HG03280 (cell line): ENCODE measurements around the gene H1-8.

Source experiments
- ATAC-seq: cut with Tn5 transposase; IDR thresholded peaks from one replicate; pipeline ENCODE4 v1.9.1; 2021; ENCODE audit warnings: mild to moderate bottlenecking, moderate library complexity; ENCODE audit not compliant: unreplicated experiment

H1-8 gene

GRCh38 chr3:129571605-129572547 is 28.9 kb downstream of the H1-8 start:
- ATAC-seq, result no peak

DNA sequence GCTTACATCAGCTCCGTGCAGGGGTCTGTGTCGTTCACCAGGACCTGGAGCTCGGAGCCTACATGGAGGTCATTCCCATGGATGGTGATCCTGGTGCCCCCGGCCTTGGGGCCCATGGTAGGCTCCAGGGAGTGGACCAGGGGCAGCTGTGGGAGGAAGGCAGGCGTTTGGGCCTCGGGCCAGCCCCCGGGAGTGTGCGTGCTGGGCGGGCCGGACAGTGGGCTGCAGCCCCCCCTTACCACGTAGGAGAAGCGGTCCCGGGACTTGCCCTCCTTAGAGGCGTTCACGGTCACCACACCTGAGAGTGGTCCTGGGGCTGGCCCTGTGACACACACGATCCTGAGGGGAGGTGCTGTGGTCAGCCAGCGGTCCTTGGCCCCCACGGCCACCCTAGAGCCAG is 29.6 kb downstream of the H1-8 start:
- no peak for ATAC-seq

DNA sequence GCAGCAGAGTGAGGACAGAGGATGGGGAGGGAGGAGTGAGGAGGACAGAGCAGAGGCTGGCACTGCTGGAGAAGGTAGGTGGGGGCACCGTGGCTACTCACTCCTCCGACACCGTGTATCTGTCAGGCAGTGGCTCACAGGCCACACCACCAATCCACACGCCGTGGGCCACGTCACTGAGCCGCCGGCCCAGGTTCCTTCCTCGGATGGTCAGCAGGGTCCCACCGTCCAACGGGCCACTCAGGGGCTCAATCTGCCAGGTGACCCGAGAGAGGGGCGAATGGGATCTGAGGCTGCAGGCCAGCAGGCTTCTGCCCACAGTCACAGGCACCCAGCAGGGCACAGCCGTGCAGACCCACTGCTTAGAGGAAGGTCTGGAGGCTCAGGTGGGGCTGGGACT is 30.5 kb downstream of the H1-8 start:
- no peak for ATAC-seq

DNA sequence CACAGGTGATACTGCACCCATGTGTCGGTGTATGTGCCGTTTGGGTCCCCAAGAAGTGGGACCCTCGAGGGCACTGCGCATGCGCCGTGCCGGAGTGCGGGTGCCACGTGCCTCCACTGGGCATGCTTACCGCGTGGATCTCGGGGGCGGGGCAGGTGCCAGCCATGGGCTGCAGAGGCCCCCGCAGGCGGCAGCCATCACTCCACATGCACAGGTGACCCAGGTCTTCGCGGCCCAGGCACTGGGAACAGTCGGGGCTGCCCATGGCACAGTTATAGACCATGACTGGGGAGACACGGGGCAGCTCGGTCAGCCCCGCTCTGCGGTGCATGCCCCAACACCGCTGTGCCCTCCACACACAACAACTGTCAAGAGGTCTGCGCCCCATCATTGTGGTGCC is 31.2 kb downstream of the H1-8 start:
- ATAC-seq, result no peak

DNA sequence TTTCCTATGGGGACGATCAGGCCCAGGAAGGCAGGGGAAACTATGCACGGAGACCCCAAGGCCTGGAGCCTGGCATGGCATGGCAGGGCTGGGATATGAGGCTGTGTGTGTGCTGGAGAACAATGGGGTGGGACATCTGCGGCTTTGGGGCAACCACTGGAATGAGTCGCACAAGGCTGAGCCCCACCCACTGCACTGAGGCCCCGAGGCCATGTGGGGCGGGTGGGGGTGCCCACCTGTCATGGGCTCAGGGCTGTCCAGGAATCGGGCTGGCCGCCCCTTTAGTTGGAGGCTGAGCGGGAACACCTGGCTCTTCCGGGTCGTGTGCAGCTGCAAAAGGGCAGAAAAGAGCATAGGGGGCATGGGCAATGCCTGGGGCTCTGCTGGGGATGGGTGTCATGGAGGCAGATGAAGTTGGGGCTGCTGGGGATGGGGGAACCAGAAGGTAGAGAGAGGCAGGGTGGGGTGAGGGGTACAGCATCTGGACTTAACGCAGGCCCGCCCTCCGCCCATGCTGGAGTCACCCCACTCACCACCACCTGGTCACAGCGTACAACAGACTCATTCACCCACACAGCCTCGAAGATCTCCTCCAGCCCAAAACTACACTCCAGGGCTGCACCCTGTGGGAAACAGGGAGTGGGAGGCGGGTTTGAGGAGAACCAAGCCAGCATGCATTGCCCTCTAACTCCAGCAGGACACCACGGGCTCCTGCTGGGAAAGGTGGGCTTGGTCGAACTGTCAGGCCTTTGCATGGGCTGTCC is 32.4 kb downstream of the H1-8 start:
- ATAC-seq, result no peak

- ATAC-seq, result no peak
Measured at GRCh38 chr3:129575997-129576384, 33.0 kb downstream of the H1-8 start.

DNA sequence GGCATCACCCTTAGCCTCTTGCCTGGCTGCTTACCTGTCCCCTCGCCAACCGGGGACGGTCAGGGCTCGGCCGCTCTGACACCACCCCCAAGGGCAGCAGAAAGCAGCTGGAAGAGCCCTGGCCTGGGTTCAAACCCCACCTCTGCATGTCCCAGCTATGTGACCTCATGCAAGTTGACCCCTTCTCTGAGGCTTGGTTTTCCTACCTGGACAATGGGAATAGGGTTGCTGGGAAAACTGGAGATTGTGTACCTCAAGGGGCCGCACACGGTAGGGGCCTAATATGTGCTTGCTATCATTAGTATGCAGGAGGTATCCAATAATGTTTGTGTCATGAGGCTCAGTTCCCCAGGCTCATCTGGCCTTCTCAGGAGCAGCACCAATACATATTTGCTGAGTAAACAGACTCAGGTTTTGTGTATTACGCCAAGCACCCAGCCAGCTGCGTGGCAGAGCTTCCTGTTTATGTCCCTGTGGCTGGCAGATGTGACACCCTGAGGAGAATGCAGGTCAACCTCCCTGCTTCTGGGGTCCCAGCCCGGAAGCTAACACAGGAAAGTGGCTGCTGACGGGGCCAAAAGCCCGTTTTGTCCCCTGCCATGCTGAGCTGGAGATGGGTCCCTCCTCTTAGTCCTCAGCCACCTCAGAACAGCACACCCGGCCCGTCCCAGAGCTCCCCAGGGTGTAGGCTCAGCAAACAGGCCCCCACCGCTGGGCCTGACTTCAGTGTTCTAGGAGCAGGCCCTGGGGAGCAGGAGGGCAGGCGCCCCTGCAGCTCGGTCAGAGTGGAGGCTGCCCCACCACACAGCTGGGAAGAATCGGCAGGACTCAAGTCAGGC is 33.8 kb downstream of the H1-8 start:
- ATAC-seq, result peak; percentile 53

DNA sequence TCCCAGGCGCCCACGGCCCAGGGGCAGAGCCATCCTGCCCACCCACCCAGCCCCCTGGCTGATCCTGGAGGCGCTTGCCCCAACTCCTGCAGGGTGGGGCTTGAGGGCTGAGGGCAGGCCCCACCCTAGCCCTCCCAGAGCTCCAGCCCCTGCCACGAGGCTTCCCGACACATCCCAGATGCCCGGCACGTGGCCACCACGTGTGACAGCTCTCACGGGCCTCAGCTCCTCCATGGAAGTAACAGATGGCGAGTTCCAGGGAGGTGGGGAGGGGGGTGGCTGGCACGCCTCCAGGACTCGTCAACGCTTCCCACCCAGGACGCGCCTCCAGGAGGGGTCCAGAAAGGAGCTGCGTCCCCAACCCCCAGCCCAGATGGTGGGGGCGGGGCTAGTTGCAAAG is 34.4 kb downstream of the H1-8 start:
- no peak for ATAC-seq

- ATAC-seq, result no peak
Measured at GRCh38 chr3:129577925-129578786, 35.2 kb downstream of the H1-8 start.

- ATAC-seq, result no peak
Measured at GRCh38 chr3:129579991-129580390, 37.0 kb downstream of the H1-8 start.

DNA sequence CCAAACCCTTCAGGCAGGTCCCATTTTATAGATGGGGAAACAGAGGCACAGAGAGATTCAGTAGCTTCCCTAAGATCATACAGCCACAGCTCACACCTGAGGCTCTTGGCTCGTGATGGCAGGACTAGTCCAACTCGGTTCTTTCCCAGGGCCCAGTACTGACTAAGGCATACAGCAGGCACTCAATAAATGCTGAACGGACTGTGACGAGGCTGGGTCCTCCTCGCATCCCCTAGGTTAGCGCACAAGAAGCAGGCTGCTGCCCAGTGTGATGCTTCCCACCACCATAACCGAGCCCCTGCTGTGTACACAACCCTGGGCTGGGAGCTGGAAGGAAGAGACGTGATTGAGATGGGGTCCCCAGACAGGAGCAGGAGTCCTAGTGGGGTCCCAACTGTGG is 38.6 kb downstream of the H1-8 start:
- no peak for ATAC-seq

- ATAC-seq, result no peak
Measured at GRCh38 chr3:129582799-129583198, 39.8 kb downstream of the H1-8 start.

DNA sequence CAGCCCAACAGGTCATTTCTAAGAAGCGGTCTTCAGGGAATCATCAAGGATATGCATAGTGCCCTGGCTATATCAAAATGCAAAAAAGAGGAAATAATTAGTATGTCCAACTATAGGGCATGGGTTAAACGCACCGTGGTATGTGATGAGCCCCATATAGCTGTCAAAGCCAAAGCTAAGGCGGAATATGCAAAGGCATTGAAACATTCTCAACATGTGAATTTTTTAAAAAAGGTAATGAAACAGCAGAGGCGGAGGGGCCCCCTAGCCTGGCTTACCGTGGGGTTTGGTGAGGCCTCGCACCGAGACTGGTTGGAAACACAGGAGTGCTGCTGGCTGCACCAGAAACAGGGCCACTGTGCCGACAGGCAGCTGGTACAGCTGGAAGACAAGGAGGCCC is 40.3 kb downstream of the H1-8 start:
- no peak for ATAC-seq

DNA sequence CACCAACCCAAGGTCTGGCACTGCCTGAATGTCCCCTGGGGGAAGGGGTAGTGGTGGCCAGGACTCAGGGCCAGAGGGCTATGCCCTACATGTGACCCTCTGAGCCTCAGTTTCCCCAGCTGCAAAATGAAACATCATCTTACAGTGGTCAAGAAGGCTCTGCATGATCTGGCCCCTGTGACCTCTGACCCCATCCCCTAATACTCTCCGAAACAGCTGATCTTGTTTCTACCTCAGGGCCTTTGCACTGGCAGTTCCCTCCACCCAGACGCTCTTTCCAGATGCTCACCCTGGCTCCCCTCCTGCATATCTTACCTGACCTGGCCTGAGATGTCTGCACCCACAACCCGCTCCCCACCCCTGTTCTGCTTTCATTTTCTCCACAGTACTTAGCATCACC is 41.7 kb downstream of the H1-8 start:
- no peak for ATAC-seq

DNA sequence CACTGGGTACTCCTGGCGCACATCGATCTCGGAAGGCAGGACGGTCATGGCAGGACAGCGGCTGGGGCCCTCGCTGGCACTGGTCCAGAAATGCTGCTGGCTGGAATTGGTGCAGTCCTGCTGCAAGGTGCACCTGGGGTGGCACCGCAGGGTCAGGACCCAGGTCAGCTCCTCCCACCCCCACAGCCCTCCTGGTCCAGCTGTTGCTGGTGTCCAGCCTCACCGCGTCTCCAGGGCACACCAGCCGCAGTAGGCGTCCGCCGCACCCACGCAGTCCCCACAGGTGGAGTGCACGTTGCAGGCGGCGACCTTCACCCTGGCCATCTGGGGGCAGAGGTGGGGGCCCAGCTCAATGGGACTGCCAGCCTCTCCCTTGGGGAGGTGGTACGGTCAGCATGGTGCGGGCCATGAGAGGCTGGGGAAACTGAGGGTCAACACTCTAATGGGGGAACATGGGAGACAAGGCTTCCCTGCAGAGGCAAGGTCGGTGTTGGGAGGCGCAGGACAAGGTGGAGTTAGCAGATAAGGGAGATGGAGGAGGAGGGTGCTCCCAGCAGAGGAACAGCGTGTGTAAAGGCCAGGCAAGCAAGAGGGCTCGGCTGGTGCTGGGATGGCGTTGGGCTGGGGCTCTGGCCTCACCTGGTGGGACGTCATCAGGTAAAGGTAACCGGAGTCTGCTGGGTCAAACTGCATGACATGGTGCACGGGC is 43.1 kb downstream of the H1-8 start:
- ATAC-seq, result no peak

DNA sequence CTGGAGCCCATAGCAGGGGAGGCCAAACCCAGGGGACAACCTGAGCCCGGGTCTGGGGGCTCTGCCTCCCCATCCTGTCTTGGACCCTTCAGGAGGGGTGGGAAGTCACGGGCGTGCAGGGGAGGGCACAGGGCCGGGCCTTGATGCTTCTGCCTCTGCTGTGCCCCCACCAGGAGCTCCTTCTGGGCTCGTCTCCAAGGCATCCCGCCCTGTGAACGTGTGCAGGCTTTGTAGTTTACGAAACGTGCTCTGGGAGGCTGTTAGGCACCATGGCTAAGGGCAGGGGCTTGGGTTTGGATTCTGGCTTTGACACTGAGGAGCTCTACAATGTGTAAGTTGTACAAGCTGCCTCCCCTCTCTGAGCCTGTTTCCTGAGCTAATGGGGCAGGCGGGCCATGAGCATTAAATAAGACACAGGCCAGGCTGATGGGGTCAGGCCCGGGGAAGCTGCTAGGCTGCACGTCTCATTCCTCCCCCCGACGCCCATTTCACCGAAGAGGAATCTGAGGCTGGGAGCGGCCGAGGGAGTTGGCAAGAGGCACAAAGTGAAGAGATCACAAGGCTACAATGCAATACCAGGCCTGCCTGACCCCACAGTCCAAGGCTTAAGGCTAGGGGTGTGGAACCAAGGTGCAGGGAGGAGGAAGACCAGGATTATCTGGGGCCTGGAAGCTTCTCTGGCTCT is 43.9 kb downstream of the H1-8 start:
- no peak for ATAC-seq

- ATAC-seq, result no peak
Measured at GRCh38 chr3:129587566-129588210, 44.7 kb downstream of the H1-8 start.

GRCh38 chr3:129590215-129590614 is 47.2 kb downstream of the H1-8 start:
- ATAC-seq, result no peak

DNA sequence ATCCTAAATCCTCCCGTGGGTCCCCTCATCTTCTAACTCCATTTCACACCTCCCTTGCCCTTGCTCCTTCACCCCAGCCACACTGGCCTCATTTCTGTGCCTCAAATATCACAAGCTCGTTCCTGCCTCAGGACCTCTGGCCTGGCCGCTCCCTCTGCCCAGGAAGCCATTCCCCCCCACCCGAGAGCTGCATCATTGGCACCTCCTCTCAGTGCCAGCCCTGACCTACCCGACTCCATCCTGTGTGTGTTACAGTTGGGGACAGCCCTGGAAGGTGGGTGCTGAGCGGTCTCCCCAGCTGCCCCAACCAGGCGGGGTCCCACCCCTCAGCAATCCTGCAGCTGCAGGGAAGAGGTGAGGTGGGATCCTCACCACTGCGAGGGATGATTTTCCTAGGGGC is 49.0 kb downstream of the H1-8 start:
- no peak for ATAC-seq
